NCI-H2196 (cell line): ENCODE measurements around the gene TRAT1.
"Not testable (repeated sequence)": the region's sequence is repeated elsewhere in the genome, so short reads cannot be mapped to it uniquely, and the experiment has no call there.

ENCODE experiments used
- DNase-seq: peaks from one replicate; lab custom pipeline; 2025; ENCODE audit not compliant: unreplicated experiment; lab: John Stamatoyannopoulos, UW

Gene TRAT1, protein sequence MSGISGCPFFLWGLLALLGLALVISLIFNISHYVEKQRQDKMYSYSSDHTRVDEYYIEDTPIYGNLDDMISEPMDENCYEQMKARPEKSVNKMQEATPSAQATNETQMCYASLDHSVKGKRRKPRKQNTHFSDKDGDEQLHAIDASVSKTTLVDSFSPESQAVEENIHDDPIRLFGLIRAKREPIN

DNA sequence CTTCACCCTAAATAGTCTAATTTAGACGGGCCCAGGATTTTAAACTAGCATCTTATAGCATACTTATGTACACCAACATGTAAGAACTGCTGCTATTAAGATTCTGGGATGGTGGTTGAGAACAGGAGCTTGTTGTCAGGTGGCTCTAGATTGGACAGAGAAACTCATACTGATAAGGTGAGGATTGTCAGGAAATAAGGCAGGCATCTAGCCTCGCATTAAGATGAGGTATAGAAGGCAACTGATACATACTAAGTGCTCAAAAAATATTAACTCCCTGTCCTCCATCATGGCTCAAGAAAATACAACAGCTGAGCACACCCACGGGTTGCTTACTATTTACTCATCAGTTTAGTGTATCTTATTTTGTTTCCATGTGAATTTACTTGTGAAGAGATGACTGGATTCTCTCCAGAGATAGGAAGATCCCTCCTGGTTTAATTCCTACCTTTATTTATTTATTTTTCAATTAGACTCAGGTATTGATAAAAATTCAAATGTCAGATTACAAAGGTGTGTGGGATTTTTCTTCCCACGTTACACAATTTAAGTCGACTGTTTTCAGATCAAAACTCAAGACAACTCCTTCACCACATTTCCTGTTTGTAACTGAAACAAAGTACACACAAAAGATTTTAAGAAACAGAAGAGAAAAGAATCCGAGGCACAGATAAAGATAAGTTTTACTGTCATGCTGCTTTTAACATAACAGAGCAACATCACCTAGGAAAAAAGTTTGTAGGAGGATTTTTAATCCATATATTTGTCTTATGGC is at the start of gene TRAT1:
Gene TRAT1 (plus strand): TSS at position 664 of the 775 bp plus-strand sequence. CDS start 142 bp downstream, outside the sequence.
- no peak for DNase-seq

DNA sequence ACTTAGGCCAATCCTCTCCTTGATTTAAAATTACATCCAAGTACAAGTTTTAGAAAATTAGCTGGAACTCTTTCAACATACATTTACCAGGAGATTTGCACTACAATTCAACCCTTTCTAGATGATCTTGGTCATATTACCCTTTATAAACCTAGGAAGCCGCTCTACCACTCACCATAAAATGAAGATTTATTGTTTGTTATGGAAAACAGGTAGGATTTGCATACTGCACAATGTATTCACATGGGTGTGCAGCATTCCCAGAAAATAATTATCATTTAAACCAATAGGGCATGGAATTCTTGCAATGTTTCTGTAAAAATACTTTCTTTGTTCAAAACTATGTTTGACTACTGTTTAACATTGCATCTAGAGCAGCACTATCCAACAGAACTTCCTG is 46.9 kb upstream of the TRAT1 start:
- no peak for DNase-seq

DNA sequence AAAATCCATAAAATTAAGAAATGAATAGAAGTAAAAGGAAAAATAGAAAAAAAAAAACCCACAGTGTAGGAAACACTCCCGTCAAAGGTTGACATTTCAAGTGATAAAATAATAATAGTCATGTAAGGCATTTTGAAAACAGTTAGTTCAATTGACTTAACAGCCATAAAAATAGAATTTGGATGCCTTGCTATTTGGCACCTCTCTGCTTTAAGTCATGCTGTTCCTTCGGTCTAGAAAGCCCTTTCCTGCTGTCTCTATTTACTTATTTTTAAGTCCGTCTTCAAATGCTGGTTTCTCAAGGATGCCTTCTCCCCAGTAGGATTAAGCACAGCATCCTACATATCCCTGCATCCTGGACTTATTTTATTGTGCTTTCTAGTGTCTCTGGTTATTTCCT is 43.1 kb upstream of the TRAT1 start:
- no peak for DNase-seq

DNA sequence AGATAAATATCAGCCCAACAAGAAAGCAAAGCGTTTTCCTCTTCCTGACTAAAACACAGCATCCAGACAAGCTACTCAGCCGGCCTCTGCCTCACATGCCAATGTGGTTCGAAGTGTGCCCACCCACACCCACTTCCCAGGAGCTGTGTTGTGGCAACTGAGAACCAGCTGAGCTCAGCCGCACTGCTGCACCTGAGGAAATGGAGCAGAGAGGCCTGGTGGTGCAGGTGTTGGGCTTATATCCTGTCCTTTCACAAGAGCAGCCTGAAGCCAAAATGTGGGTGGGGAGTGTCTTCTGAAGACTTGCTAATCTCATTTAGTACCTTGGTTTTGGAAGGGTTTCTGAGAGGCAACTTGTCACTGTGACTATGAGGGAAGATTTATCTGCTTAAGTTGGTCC is 42.4 kb upstream of the TRAT1 start:
- no peak for DNase-seq

DNA sequence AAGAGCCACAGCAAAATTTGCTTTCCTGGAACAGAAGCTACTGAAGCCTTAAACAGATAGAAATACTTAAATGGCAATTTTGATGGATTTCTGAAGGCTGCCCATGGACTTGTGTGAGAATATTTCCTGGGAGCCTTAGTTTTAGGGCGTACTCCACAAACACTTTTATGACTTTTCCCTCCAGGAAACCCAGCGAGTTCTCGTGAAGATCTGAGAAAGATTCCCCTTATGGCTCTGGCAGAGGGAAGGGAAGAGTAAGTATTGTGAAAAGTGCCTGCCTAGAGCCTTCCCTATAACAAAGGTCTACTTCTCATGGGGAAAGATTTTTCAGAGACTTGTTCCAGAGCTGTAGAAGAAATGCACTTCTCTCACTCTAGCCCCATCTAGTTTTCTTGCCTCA is 31.1 kb upstream of the TRAT1 start:
- no peak for DNase-seq

DNA sequence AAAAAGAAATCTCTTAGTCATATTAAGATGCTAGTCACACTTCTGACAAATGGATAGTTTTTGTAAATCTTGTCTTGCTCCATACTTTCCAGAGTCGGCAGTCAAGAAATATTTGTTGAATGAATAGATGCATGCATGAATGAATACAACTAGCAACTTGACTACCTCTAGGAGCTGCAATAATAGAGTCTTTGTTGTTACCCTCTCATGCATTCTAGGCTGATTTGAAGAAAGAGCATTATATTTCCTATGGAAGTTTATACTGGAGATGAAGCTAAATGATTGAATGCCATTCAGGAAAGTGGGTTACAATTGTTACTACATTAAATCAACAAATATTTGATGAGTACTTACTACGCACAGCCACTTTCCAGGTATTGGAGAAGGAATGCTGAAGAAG is 18.1 kb upstream of the TRAT1 start:
- DNase-seq, result no peak

DNA sequence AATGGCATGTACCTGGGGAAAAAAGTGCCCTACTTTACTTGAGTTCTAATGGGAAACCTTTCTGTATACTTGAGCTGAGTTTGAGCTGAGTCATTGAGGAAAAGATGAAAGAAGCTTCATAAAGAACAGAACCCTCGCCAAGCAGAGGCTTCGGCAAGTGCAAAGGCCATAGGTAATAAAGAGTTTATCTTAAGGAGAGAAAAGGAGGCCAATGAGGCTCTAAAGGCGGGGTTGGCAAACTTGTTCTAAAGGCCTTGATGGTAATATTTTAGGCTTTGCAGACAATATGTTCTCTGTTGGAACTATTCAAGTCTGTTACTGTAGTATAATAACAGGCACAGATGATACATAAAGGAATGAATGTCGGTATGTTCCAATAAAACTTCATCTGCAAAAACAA is 17.6 kb upstream of the TRAT1 start:
- DNase-seq, result no peak

DNA sequence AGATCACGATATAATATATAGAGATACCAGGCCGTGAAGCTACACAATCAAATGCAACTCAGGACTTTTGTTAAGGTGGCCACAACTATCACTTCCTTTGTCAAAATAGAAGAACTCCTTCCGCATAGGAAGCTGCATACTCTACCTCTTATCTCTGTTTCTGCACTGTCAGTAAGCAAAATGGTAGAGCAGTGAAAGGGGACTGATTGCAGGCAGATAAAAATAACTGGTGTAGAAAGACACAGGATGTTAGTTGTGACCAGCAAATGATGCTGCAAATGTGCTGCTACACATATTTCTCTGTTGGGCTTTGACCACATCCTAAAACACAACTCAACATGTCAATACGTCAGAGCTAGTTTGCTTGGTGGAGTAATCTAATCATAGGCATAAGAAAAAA is 16.3 kb upstream of the TRAT1 start:
- DNase-seq, result no peak

DNA sequence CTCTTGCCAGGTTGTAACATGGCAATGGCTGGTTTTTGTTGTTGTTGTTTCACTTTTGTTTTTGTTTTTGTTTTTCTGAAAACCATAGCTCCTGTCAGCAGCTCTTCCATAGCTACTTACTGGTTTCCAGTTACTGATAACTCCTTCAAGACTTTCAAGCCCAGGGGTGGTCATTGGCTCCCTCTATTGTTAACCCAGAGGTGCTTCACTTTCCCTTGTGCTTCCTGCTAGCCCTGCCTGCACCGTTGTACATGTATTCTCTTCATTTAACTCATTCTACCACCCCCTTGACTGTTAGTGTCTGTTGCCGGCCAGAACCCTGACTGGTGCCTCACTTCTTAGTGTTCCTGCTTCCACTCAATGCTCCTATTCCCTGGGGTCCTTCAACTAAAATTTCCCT is 4.2 kb upstream of the TRAT1 start:
- DNase-seq, result no peak

DNA sequence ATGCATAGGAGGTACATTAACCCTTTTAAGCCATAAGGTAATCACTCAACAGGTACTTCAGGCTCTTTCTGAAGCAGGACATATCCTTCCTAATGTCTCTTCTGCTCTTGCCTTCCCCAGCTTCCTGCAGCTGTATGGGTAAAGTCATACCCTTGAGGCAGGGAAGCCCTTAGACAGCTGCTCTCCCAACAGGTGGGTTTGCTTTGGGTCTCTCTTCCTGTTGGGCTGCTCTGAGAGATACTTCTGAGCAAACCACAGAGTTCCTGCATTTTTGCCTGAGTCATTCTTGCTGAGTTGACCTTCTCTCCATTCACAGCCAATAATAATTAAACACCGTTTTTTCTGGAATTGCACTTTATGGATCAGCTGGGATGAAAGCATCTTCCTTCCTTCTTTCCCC is 2.0 kb upstream of the TRAT1 start:
- DNase-seq, result no peak

DNA sequence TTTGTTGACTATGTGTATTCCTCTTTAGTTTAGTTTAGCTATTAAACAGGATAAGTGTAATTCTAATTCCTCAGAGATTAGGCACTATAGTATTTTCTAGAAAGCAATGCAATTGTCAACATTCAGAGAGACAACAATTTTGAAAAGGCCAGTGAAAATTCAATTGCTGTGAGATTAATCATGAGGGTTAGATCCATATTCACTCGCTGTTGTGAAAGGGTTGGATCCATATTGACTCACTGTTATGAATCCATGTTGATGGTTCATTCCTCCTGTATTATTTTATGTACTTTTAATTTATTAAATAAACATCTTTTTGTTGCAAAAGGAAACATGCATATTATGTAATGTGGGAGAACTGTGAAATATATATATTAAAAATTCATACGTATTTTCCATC is 641 bp downstream of the TRAT1 start:
- no peak for DNase-seq

DNA sequence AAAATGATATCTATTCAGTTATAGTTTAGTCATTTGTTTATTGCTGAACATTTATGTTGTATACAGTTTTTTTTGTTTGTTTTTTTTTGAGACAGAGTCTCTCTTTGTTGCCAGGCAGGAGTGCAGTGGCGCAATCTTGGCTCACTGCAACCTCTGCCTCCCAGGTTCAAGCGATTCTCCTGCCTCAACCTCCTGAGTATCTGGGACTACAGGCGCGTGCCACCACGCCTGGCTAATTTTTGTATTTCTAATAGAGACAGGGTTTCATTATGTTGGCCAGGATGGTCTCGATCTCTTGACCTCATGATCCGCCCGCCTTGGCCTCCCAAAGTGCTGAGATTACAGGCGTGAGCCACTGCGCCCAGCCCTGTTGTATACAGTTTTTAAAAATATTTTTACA is 1.2 kb downstream of the TRAT1 start:
- DNase-seq, result not testable (repeated sequence)

DNA sequence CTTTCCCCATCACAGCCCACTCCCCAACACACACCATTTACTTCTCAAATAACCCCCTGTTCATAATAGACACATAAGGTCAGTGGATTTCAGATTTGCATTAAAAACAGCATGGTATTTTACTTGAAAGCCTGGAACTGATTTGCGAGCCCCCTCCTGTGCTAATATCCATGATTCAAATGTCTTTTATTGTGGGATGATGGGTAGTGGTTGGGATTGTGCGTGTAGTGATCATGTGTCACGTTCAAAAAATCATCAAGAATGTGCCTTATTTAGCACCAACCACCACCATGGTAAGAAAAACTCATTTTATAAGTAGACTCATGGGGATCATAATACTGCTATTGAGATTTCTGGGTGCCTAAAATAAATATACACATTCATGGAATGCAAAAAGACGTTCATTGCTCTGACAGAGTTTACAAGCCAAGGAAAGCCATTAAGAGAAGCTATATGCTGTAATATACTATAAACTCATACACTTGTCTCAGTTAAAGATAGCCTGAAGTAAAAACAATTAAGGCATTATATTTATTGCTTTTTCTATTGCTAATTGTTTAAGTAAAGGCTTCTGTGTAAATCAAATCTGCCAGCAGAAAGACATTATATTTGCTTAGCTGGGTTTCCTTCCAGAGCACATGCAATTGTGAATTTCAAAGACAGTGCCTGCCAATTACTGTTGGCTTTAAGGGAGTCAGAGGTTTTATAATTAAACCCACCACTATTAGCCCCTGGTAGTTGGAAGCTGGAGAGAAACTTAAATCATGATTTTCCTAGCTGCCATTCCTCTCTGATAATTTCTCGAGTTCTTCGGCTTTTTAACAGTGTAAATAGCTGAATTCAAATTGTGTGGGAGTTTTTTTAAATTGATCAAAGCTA is 4.0 kb downstream of the TRAT1 start:
- DNase-seq, result no peak

DNA sequence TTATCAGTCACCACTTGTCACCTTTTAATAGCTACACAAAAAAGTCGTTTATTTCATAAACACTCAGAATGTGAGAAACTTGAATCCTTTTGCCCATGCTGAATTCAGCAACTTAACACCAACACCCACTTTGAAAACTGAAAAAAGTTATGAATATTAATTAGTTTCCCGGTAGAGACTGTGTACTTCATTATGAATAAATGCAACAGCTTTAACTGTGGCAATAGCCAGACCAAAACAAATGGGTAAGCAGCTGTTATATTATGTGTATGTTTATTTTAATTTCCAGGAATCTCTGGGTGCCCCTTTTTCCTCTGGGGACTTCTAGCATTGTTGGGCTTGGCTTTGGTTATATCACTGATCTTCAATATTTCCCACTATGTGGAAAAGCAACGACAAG is 7.8 kb downstream of the TRAT1 start:
- DNase-seq, result no peak

DNA sequence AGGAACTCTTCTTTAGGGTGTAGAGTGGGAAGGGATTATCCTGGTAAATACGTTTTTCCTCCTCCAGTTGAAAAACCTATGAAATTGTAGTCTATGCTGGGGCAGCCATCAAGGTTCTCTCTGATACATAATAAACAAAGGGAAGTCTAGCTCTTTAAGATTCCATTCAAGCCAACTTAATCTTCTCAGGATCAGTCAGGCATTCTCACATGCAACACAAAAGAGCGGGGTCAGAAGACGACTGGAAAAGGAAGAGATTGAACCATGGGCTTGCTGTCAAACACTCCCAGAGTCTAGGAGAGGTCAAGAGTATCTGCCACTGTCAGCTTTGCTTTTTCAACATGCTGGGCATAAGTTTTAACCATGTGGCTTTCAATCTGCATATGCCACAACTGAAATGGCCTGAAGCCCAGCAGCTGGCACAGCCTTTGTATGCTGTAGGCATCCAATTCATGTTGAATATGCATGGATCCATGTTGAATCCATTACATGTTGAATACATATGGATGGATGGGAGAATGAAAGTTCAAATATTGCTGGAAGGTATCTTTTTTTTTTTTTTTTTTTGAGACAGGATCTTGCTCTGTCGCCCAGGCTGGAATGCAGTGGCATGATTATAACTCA is 8.5 kb downstream of the TRAT1 start:
- DNase-seq, result no peak

DNA sequence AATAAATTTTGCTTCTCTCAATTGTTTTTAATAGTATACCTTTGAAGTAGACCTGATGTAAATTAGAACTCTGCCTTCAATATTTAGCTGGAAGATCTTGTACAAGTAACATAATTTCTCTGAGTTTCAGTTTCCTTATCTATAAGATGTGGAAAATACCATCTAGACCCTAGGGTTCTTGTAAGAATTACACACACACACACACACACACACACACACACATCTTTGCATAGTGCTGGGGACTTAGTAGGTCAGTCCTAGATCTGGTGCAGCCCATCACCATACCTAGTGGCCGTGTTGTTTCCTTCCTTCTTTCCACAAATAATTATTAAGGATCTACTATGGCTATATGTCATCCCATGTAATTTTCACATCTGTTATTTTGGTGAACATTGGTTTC is 11.0 kb downstream of the TRAT1 start:
- DNase-seq, result no peak

DNA sequence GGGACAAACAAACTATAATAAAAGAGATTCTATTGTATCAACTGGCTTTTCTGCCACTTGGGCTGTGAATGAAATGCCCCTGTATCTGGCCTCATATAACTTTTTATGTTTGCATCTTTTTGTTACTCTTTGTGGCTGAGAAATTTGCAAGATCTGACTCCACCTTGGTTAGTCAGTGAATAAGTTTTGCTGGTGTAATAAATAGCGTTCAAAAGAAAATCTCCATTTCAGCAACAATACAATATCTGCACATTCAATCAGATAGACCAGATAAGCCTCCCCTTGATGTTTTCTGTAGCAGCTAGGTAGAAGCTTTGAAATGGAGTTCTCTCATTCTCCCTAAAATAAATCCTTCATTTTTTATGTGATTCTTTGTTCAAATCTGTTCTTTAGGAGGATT is 12.0 kb downstream of the TRAT1 start:
- DNase-seq, result no peak

DNA sequence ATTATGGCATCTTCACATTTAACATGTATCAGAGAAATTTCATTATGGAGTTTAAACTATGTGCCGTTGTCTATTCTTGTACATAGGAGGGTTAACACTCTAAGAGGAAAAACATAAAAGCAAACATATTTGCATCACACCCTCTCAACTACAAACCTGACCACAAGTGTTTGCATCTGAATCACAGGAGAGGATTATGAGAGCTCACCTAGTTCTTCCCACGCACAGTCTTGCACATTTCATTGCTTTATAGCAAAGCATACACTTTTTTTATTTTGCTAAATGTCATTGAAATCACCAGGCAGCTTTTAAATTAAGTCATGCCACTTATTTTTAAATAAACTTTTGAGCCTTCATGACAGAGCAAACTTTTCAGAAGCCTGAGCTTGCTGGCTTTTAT is 12.5 kb downstream of the TRAT1 start:
- no peak for DNase-seq

DNA sequence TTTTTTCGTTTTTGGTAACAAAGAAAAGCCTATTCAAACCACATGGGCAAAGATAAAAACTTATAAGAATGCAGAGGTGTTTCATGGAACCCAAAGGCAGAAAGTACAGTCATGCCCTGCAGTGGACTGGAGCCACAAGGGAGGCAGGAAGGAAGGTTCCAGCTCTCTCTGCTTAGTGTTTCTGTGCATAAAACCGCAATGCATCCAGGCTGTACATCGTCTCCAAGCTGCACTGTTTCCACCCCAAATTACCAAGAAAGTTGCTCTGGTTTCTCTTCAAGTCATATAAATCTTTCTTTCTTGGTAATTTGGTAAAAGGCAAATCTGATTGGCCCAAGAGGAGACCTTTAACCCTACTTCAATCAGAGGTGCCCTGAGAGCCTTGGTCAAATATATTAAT is 15.8 kb downstream of the TRAT1 start:
- DNase-seq, result no peak

DNA sequence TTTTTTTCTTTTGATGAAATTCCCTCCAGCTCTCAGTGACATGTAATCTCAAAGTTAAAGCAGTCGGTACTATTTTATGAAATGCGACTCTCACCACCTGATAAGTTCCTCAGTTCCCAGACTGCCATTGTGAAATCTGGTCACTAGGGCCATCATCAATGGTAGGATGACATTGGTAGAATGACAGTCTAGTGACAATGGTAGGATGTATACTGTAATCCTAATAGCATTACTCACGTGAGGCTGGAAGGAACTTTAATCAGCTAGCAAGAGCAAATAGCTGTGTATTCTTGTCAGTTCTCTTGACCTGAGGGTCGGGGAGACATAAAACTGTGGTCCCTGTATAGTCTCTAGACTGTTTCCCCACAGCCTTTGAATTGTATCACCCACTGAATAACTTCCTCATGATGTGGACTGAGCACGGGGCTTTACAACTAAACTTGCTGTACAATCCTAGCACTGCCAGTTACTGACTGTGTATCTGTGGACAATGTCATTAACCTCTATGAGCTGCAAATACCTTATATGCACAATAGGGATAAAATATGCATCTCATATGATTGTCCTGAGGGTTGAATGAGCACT is 23.2 kb downstream of the TRAT1 start:
- no peak for DNase-seq

DNA sequence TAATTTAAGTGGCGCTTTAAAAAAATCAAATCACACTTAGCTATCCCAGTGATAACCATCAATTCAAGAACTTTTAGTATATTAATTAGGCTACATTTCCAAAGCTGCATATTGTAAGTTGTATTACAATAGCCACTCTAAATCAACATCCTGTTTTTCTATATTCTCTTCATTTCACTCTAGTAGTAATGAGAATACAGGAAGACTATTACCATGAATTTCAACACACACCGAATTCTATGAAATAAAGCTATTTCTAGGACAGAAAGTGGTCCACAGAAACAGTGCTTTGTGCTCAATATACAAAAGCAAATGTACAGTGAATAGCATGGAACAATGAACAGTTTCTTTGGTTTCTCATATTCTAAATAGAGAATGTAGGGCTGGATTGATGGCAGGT is 24.6 kb downstream of the TRAT1 start:
- DNase-seq, result no peak
